MM.1S (cell line): ENCODE data around the gene ATOSA.

Experiments used
- DNase-seq: peaks from one replicate; pipeline ENCODE4 v3.0.0-alpha.2; 2015
- H2AFZ ChIP-seq: fragments of 300-600 bp; sonication (generic); 2 replicates; pipeline ENCODE4 v1.6.0; 2016; ENCODE audit warnings: antibody characterized with exemption, low read length
- H3F3A ChIP-seq: fragments of 300-600 bp; sonication (generic); 2 replicates; pipeline ENCODE4 v1.6.1; 2016; ENCODE audit warnings: mild to moderate bottlenecking, antibody characterized with exemption, low read length, moderate library complexity, mixed read lengths; ENCODE audit not compliant: insufficient read depth
- H3K27ac ChIP-seq: fragments of 300-600 bp; sonication (generic); 2 replicates; pipeline ENCODE4 v1.5.1; 2016; ENCODE audit warnings: mild to moderate bottlenecking, low read length
- H3K27me3 ChIP-seq: fragments of 300-600 bp; sonication (generic); replicated peaks from 2 replicates; pipeline ENCODE4 v1.6.0; 2016; ENCODE audit warnings: low read length; ENCODE audit not compliant: insufficient read depth
- H3K36me3 ChIP-seq: fragments of 300-600 bp; sonication (generic); replicated peaks from 2 replicates; pipeline ENCODE4 v1.6.1; 2016; ENCODE audit warnings: mild to moderate bottlenecking, low read length, mixed read lengths; ENCODE audit not compliant: insufficient read depth
- H3K4me1 ChIP-seq: fragments of 300-600 bp; sonication (generic); 2 replicates; pipeline ENCODE4 v1.6.1; 2016; ENCODE audit warnings: low read length, mixed read lengths
- H3K4me2 ChIP-seq: fragments of 300-600 bp; sonication (generic); 2 replicates; pipeline ENCODE4 v1.6.0; 2016; ENCODE audit warnings: low read depth, low read length
- H3K4me3 ChIP-seq: fragments of 300-600 bp; sonication (generic); 2 replicates; pipeline ENCODE4 v1.5.1; 2016; ENCODE audit warnings: low read length, mixed read lengths
- H3K79me2 ChIP-seq: fragments of 300-600 bp; sonication (generic); 2 replicates; pipeline ENCODE4 v1.6.1; 2016; ENCODE audit warnings: mixed run types, low read length, mixed read lengths
- H3K9ac ChIP-seq: fragments of 300-600 bp; sonication (generic); 2 replicates; pipeline ENCODE4 v1.6.1; 2016; ENCODE audit warnings: low read length, mixed read lengths
- H3K9me2 ChIP-seq: fragments of 300-600 bp; sonication (generic); replicated peaks from 2 replicates; pipeline ENCODE4 v1.6.1; 2016; ENCODE audit warnings: mild to moderate bottlenecking, low read length, mixed read lengths; ENCODE audit not compliant: insufficient read depth
- H3K9me3 ChIP-seq: fragments of 300-600 bp; sonication (generic); replicated peaks from 2 replicates; pipeline ENCODE4 v1.6.1; 2016; ENCODE audit warnings: mild to moderate bottlenecking, low read length, mixed read lengths; ENCODE audit not compliant: insufficient read depth
- H4K20me1 ChIP-seq: fragments of 300-600 bp; sonication (generic); 2 replicates; pipeline ENCODE4 v1.6.1; 2016; ENCODE audit warnings: mild to moderate bottlenecking, low read length, moderate library complexity, mixed read lengths; ENCODE audit not compliant: insufficient read depth
- EZH2 ChIP-seq: fragments of 300-600 bp; sonication (generic); optimal IDR thresholded peaks from 2 replicates; pipeline ENCODE3; 2017; ENCODE audit warnings: low read depth, mild to moderate bottlenecking, antibody characterized with exemption, low read length, mixed read lengths
- EZH2phosphoT487 ChIP-seq: fragments of 300-600 bp; sonication (generic); IDR thresholded peaks from 2 replicates; pipeline ENCODE4 v1.6.1; 2018; ENCODE audit warnings: antibody characterized with exemption, low read length
- TF ChIP-seq, protein P1 (sequence below): fragments of 300-600 bp; sonication (generic); IDR thresholded peaks from 2 replicates; pipeline ENCODE4 v1.5.1; 2016; ENCODE audit warnings: antibody characterized with exemption, low read length, mixed read lengths

ATOSA gene

DNA sequence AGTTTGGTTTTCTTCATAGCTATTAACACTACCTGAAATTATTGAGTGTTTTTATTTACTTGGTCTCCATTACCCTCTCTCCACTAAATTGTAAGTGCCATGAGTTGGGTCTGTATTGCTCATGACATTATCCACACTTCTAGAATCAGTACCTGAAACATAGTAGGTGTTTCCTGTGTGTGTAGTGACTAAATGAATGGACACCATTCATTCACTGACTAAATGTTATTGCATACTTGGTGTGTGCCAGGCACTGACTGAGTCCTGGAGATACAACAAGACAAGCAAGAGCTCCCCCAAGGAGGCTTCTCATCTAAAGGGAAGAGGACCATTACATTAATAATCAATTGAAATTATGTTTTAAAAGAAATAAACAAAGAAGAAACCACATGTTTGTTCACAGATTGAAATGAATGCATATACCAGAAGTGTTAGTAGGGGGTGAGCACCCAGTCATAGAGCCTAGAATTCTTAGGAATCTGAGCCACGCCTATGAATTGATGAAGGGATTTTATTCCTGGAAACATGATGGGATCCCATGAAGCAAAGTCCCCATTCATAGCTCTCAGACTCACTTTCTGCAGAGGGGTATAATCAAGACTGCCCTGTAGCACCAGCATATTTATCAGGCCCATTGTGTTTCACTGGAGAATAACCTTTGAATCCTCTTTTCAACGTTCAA, 31.7 kb upstream of the ATOSA start:
- peak overlapping the region; percentile 57; the same call in 1 of the 2 replicates for H2AFZ ChIP-seq
- peak overlapping the region; percentile 30; the same call in 1 of the 2 replicates for H3K9ac ChIP-seq
- H3F3A ChIP-seq, result peaks cover 26% of the 10 kb centered on the region
- no peaks in the 10 kb centered on the region for H3K27me3 ChIP-seq
- peaks cover 42% of the 10 kb centered on the region for H3K4me1 ChIP-seq
- no peaks in the 10 kb centered on the region for H3K9me3 ChIP-seq
- DNase-seq, result no peak
- H3K79me2 ChIP-seq, result peaks cover 35% of the 10 kb centered on the region
- H3K4me3 ChIP-seq, result no peak overlapping the region
- H3K36me3 ChIP-seq, result no peaks in the 10 kb centered on the region
- peak overlapping the region; percentile 87 for H3K27ac ChIP-seq
- peak overlapping the region; percentile 80; the same call in 1 of the 2 replicates for H3K4me2 ChIP-seq
- TF ChIP-seq EZH2, result no peak
- no peaks in the 10 kb centered on the region for H3K9me2 ChIP-seq
- no peaks in the 10 kb centered on the region for H4K20me1 ChIP-seq

DNA sequence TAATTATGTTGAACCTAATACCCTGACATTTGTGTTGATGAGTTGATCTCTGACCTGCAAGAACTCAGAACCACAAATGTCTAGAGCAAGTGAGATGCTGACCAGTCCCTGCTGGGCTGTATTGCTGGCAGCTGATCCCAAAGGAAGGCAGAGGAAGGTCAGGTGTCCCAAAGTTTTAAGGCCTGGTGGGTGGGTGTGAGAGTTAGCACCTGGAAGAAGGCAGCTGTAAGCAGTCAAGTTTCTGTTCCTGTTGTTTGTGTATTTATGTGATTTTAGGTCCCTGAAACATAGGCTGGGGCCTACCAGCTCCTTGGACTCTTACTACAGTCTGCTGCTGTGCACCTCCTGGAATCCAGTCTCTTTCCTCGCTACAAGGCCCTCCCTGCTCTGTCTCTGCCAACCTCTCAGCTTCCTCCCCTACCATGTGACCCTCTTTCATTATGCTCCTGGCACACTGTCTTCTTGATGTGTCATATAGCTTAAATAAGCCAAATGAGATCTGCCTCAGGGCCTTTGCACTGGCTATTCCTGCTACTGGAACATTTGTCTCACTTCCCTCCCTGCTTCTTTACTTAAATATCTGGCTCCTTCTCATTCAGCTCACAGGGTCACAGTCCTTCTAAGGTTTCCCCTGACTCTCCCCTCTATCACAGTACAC, 31.0 kb upstream of the ATOSA start:
- peak; percentile 59 for DNase-seq
- peaks cover 26% of the 10 kb centered on the region for H3F3A ChIP-seq
- H3K9ac ChIP-seq, result peak overlapping the region; percentile 30; the same call in 1 of the 2 replicates
- H3K9me3 ChIP-seq, result no peaks in the 10 kb centered on the region
- TF ChIP-seq EZH2 (no peak), EZH2phosphoT487 (no peak)
- TF ChIP-seq, protein P1, sequence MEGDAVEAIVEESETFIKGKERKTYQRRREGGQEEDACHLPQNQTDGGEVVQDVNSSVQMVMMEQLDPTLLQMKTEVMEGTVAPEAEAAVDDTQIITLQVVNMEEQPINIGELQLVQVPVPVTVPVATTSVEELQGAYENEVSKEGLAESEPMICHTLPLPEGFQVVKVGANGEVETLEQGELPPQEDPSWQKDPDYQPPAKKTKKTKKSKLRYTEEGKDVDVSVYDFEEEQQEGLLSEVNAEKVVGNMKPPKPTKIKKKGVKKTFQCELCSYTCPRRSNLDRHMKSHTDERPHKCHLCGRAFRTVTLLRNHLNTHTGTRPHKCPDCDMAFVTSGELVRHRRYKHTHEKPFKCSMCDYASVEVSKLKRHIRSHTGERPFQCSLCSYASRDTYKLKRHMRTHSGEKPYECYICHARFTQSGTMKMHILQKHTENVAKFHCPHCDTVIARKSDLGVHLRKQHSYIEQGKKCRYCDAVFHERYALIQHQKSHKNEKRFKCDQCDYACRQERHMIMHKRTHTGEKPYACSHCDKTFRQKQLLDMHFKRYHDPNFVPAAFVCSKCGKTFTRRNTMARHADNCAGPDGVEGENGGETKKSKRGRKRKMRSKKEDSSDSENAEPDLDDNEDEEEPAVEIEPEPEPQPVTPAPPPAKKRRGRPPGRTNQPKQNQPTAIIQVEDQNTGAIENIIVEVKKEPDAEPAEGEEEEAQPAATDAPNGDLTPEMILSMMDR, result no peak
- H4K20me1 ChIP-seq, result no peaks in the 10 kb centered on the region
- no peak overlapping the region for H3K4me3 ChIP-seq
- H3K4me1 ChIP-seq, result peaks cover 42% of the 10 kb centered on the region
- H3K79me2 ChIP-seq, result peaks cover 35% of the 10 kb centered on the region
- H2AFZ ChIP-seq, result peak overlapping the region; percentile 57
- H3K27ac ChIP-seq, result peak overlapping the region; percentile 87
- no peaks in the 10 kb centered on the region for H3K36me3 ChIP-seq
- H3K9me2 ChIP-seq, result no peaks in the 10 kb centered on the region
- peak overlapping the region; percentile 80 for H3K4me2 ChIP-seq
- no peaks in the 10 kb centered on the region for H3K27me3 ChIP-seq

DNA sequence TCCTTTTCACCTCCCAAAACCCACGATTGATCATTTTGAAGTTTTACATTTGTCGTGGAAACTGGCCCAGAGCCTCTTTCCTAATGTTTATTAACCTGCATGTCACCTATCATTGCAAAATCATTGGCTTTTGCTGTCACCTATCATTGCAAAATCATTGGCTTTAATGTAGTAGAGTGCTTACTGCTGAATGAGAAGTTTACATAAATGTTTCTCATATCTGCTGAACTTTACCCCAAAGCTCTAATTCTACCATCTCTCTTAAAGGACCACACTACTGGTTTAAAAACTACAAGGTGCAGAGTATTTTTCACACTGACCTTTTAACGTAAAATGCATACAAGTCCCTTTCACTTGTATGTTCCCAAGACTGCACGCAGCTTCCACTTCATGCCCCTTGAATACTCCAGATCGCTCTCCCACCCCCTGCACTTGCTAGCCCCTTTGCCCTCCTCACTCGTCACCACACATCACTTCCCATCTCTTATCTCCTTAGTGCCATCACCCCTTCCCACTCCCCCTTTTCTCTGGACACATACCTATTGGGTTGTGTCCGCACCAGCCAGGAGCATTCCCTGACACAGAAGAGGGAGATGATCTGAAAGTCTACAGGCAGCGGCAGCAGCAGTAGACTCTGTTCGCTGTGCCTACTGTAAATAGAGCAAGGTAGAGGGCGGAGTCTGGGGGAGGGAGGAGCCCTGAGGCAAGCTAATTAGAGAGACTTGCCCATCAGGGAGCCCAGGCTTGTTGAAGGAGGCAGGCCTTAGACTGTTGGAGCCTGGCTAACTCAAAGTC, 30.2 kb upstream of the ATOSA start:
- Histone ChIP-seq H3K4me2 (peak overlapping the region; percentile 80), H3F3A (peaks cover 26% of the 10 kb centered on the region), H3K9me3 (no peaks in the 10 kb centered on the region), H3K36me3 (no peaks in the 10 kb centered on the region), H3K4me1 (peaks cover 42% of the 10 kb centered on the region), H3K9me2 (no peaks in the 10 kb centered on the region), H3K4me3 (peak overlapping the region; percentile 73), H3K79me2 (peaks cover 35% of the 10 kb centered on the region), H3K27ac (peak overlapping the region; percentile 87), H4K20me1 (no peaks in the 10 kb centered on the region), H2AFZ (peak overlapping the region; percentile 57), H3K27me3 (no peaks in the 10 kb centered on the region), H3K9ac (peak overlapping the region; percentile 48; the same call in 1 of the 2 replicates)
- no peak for TF ChIP-seq EZH2
- TF ChIP-seq, protein P1, result no peak
- peak; percentile 94 for DNase-seq
